SU-DHL-6 (cell line): Measurements from ENCODE around the gene SLC35E2B.

Experiments used
- CTCF ChIP-seq: fragments of 200-600 bp; sonication (generic); IDR thresholded peaks from one replicate; pipeline ENCODE4 v1.5.1; 2017; ENCODE audit warnings: antibody characterized with exemption, mild to moderate bottlenecking, low read length, moderate library complexity; ENCODE audit not compliant: insufficient read depth, poor library complexity, severe bottlenecking
- EZH2phosphoT487 ChIP-seq: fragments of 200-600 bp; sonication (generic), shearing (Covaris generic); conservative IDR thresholded peaks from 2 replicates; pipeline ENCODE4 v1.6.1; 2018; ENCODE audit warnings: mild to moderate bottlenecking, antibody characterized with exemption, low read length, moderate library complexity, mixed read lengths

- TF ChIP-seq CTCF (no peak), EZH2phosphoT487 (no peak)
Observed at GRCh38 chr1:1623181-1623630, 69.4 kb downstream of the SLC35E2B start.
